SK-N-SH treated with all-trans-retinoic acid at 6 μM for 48 hours (cell line): ENCODE results near the gene SIN3A.
"Not testable (repeated sequence)": the region's sequence is repeated elsewhere in the genome, so short reads cannot be mapped to it uniquely, and the experiment has no call there.

ENCODE experiments used
- ESRRG ChIP-seq: fragments of 250-450 bp; sonication (Bioruptor Pico); IDR thresholded peaks from 2 replicates; pipeline ENCODE4 v1.6.1; 2021; ENCODE audit warnings: mild to moderate bottlenecking
- GLIS3 ChIP-seq: fragments of 250-450 bp; sonication (Bioruptor Pico); IDR thresholded peaks from 2 replicates; pipeline ENCODE4 v1.5.0; 2020; ENCODE audit warnings: mild to moderate bottlenecking, moderate library complexity
- OSR1 ChIP-seq: fragments of 250-450 bp; sonication (Bioruptor Pico); IDR thresholded peaks from 2 replicates; pipeline ENCODE4 v1.8.0; 2022; ENCODE audit warnings: moderate library complexity, mild to moderate bottlenecking, inconsistent platforms
- PPARA ChIP-seq: fragments of 250-450 bp; sonication (Bioruptor Pico); IDR thresholded peaks from 2 replicates; pipeline ENCODE4 v1.5.0; 2020; ENCODE audit warnings: mild to moderate bottlenecking, borderline replicate concordance
- RARB ChIP-seq: fragments of 250-450 bp; sonication (Bioruptor Pico); IDR thresholded peaks from 2 replicates; pipeline ENCODE4 v1.8.0; 2021; ENCODE audit warnings: mild to moderate bottlenecking, moderate library complexity
- ZFP3 ChIP-seq: fragments of 250-450 bp; sonication (Bioruptor Pico); IDR thresholded peaks from 2 replicates; pipeline ENCODE4 v1.5.0; 2020; ENCODE audit warnings: mild to moderate bottlenecking, moderate library complexity
- ZFP30 ChIP-seq: fragments of 450-650 bp; formaldehyde crosslinking; IDR thresholded peaks from 2 replicates; pipeline ENCODE4 v1.5.0; 2022; ENCODE audit warnings: mild to moderate bottlenecking, moderate library complexity
- ZNF70 ChIP-seq: fragments of 450-650 bp; formaldehyde crosslinking; IDR thresholded peaks from 2 replicates; pipeline ENCODE4 v1.5.0; 2020; ENCODE audit warnings: mild to moderate bottlenecking, moderate library complexity
- TF ChIP-seq, protein P1 (sequence below): fragments of 250-450 bp; sonication (Bioruptor Pico); IDR thresholded peaks from 2 replicates; pipeline ENCODE4 v1.5.1; 2021; ENCODE audit warnings: mild to moderate bottlenecking, moderate library complexity
- TF ChIP-seq, protein P2 (sequence below): fragments of 250-450 bp; sonication (Bioruptor Pico); IDR thresholded peaks from 2 replicates; pipeline ENCODE4 v1.5.1; 2020; ENCODE audit warnings: low read depth, mild to moderate bottlenecking, moderate library complexity
- TF ChIP-seq, protein P3 (sequence below): fragments of 250-450 bp; sonication (Bioruptor Pico); IDR thresholded peaks from 2 replicates; pipeline ENCODE4 v1.8.0; 2020; ENCODE audit warnings: mild to moderate bottlenecking, moderate library complexity, borderline replicate concordance

DNA sequence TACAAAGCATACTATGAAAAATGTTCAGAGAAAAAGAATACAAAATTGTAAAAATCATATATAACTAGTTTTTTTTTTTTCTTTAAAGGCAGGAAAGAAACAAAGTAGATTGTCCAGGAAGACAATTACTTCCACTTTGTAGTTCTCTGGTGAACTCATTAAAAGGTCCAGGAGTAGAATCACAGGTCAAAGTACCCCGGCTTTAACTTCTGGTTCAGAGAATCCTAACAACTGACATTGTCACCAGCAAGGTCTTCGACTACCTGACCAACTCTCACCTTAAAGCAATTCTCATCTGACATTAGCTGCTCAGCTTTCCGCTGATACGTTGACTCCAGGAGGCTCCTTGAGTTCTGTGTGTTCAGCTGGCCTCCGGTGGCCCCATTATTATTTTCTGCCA is 67.5 kb downstream of the SIN3A start:
- TF ChIP-seq GLIS3; RARB; ESRRG (CRISPR knock-in tag); ZFP3 (CRISPR knock-in tag); ZNF70 (CRISPR knock-in tag); OSR1 (CRISPR knock-in tag); PPARA (CRISPR knock-in tag); ZFP30 (CRISPR knock-in tag): not testable (repeated sequence)
- TF ChIP-seq, protein P1, sequence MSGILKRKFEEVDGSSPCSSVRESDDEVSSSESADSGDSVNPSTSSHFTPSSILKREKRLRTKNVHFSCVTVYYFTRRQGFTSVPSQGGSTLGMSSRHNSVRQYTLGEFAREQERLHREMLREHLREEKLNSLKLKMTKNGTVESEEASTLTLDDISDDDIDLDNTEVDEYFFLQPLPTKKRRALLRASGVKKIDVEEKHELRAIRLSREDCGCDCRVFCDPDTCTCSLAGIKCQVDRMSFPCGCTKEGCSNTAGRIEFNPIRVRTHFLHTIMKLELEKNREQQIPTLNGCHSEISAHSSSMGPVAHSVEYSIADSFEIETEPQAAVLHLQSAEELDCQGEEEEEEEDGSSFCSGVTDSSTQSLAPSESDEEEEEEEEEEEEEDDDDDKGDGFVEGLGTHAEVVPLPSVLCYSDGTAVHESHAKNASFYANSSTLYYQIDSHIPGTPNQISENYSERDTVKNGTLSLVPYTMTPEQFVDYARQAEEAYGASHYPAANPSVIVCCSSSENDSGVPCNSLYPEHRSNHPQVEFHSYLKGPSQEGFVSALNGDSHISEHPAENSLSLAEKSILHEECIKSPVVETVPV (CRISPR knock-in tag), result not testable (repeated sequence)
- TF ChIP-seq, protein P2, sequence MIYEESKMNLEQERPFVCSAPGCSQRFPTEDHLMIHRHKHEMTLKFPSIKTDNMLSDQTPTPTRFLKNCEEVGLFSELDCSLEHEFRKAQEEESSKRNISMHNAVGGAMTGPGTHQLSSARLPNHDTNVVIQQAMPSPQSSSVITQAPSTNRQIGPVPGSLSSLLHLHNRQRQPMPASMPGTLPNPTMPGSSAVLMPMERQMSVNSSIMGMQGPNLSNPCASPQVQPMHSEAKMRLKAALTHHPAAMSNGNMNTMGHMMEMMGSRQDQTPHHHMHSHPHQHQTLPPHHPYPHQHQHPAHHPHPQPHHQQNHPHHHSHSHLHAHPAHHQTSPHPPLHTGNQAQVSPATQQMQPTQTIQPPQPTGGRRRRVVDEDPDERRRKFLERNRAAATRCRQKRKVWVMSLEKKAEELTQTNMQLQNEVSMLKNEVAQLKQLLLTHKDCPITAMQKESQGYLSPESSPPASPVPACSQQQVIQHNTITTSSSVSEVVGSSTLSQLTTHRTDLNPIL (CRISPR knock-in tag), result not testable (repeated sequence)
- TF ChIP-seq, protein P3, sequence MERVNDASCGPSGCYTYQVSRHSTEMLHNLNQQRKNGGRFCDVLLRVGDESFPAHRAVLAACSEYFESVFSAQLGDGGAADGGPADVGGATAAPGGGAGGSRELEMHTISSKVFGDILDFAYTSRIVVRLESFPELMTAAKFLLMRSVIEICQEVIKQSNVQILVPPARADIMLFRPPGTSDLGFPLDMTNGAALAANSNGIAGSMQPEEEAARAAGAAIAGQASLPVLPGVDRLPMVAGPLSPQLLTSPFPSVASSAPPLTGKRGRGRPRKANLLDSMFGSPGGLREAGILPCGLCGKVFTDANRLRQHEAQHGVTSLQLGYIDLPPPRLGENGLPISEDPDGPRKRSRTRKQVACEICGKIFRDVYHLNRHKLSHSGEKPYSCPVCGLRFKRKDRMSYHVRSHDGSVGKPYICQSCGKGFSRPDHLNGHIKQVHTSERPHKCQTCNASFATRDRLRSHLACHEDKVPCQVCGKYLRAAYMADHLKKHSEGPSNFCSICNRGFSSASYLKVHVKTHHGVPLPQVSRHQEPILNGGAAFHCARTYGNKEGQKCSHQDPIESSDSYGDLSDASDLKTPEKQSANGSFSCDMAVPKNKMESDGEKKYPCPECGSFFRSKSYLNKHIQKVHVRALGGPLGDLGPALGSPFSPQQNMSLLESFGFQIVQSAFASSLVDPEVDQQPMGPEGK (CRISPR knock-in tag), result not testable (repeated sequence)
